Neural crest cell (in vitro differentiated cells): Measurements from ENCODE around the gene FBXW8. TPM values are rescaled to one million over a fixed set of nuclear protein-coding genes. Genes with fewer than 3 reads are reported as not detected.
A peak's percentile ranks its signal among the peaks of the same experiment; 100 is the strongest.

Source experiments
- DNase-seq: peaks from one replicate; pipeline ENCODE4 v3.0.0; 2021; ENCODE audit warnings: low read depth, mixed read lengths, low spot score
- H3K27ac Mint-ChIP-seq: one replicate; pipeline ENCODE4 v1.8.0; 2021; ENCODE audit warnings: mild to moderate bottlenecking, mixed read lengths; ENCODE audit not compliant: unreplicated experiment
- H3K27me3 Mint-ChIP-seq: 2 replicates; pipeline ENCODE4 v1.8.0; 2021; ENCODE audit warnings: low read depth, mild to moderate bottlenecking, mixed read lengths
- H3K36me3 Mint-ChIP-seq: 2 replicates; pipeline ENCODE4 v1.8.0; 2021; ENCODE audit warnings: low read depth, mild to moderate bottlenecking, mixed read lengths
- H3K4me1 Mint-ChIP-seq: 2 replicates; pipeline ENCODE4 v1.8.0; 2021; ENCODE audit warnings: mixed read lengths
- H3K4me3 Mint-ChIP-seq: one replicate; pipeline ENCODE4 v1.8.0; 2021; ENCODE audit warnings: mild to moderate bottlenecking, mixed read lengths
- H3K9me3 Mint-ChIP-seq: 2 replicates; pipeline ENCODE4 v1.8.0; 2021; ENCODE audit warnings: mixed read lengths
- CTCF ChIP-seq: fragments of 200-600 bp; sonication (generic); conservative IDR thresholded peaks from 2 replicates; pipeline ENCODE4 v1.5.0; 2021; ENCODE audit warnings: antibody characterized with exemption, mild to moderate bottlenecking
- total RNA-seq: library from RNA; stranded (reverse); gene quantifications from 2 replicates; pipeline ENCODE4 v1.2.1, GENCODE V29; 2021

The FBXW8 gene
- total RNA-seq, 1 donor from 2014 or later = 34.8 TPM

GRCh38 chr12:116881877-116882507 lies 28.8 kb upstream of the FBXW8 start:
- H3K4me3 Mint-ChIP-seq = peak overlapping the region; percentile 86
- no peak overlapping the region for H3K27ac Mint-ChIP-seq
- H3K4me1 Mint-ChIP-seq = peaks cover 38% of the 10 kb centered on the region
- no peak for DNase-seq
- peaks cover 88% of the 10 kb centered on the region for H3K27me3 Mint-ChIP-seq
- no peaks in the 10 kb centered on the region for H3K9me3 Mint-ChIP-seq
- no peaks in the 10 kb centered on the region for H3K36me3 Mint-ChIP-seq
- no peak for TF ChIP-seq CTCF

- Mint-ChIP-seq H3K27ac (no peak overlapping the region), H3K9me3 (no peaks in the 10 kb centered on the region), H3K36me3 (no peaks in the 10 kb centered on the region), H3K4me3 (peak overlapping the region; percentile 86), H3K4me1 (peaks cover 32% of the 10 kb centered on the region), H3K27me3 (peaks cover 87% of the 10 kb centered on the region)
- TF ChIP-seq CTCF = peak; percentile 44
- DNase-seq = no peak
These were observed 28.0 kb upstream of the FBXW8 start for GRCh38 chr12:116882742-116883141.

GRCh38 chr12:116884871-116885270 lies 25.9 kb upstream of the FBXW8 start:
- Mint-ChIP-seq H3K4me1 (peaks cover 18% of the 10 kb centered on the region), H3K9me3 (no peaks in the 10 kb centered on the region), H3K27ac (no peak overlapping the region), H3K4me3 (no peak overlapping the region), H3K27me3 (peaks cover 80% of the 10 kb centered on the region), H3K36me3 (no peaks in the 10 kb centered on the region)
- no peak for TF ChIP-seq CTCF
- no peak for DNase-seq

- peaks cover 75% of the 10 kb centered on the region for H3K27me3 Mint-ChIP-seq
- DNase-seq = no peak
- TF ChIP-seq CTCF = no peak
- peaks cover 12% of the 10 kb centered on the region for H3K4me1 Mint-ChIP-seq
- H3K27ac Mint-ChIP-seq = no peak overlapping the region
- H3K4me3 Mint-ChIP-seq = no peak overlapping the region
- H3K36me3 Mint-ChIP-seq = no peaks in the 10 kb centered on the region
- H3K9me3 Mint-ChIP-seq = no peaks in the 10 kb centered on the region
These were observed 25.3 kb upstream of the FBXW8 start for GRCh38 chr12:116885491-116885890.

- DNase-seq = no peak
- H3K4me3 Mint-ChIP-seq = no peak overlapping the region
- H3K27me3 Mint-ChIP-seq = peaks cover 63% of the 10 kb centered on the region
- H3K27ac Mint-ChIP-seq = no peak overlapping the region
- H3K4me1 Mint-ChIP-seq = peaks cover 2% of the 10 kb centered on the region
- peaks cover 4% of the 10 kb centered on the region for H3K9me3 Mint-ChIP-seq
- H3K36me3 Mint-ChIP-seq = no peaks in the 10 kb centered on the region
- no peak for TF ChIP-seq CTCF
These were observed 23.5 kb upstream of the FBXW8 start for GRCh38 chr12:116887244-116887643.
